Hypothalamus (tissue), 51 donors: ENCODE results near the gene TMOD4.
A peak's percentile ranks its signal among the peaks of the same experiment; 100 is the strongest.

ENCODE experiments used
- DNase-seq, 51 donors: peaks; one replicate each; lab custom pipeline; 2025; lab: John Stamatoyannopoulos, UW

The TMOD4 gene

GRCh38 chr1:151176514-151177045 lies 799 bp upstream of the TMOD4 start:
- no peak for DNase-seq

- DNase-seq, result peak in 38 of 51 donors; percentile 17 to 85 (median 60)
Measured at GRCh38 chr1:151175041-151175741, 590 bp downstream of the TMOD4 start.

- no peak for DNase-seq
Measured at GRCh38 chr1:151171190-151171589, 4.6 kb downstream of the TMOD4 start.

- no peak for DNase-seq
Measured at GRCh38 chr1:151167116-151167515, 8.7 kb downstream of the TMOD4 start.

GRCh38 chr1:151166505-151166956 lies 9.2 kb downstream of the TMOD4 start:
- no peak for DNase-seq

GRCh38 chr1:151165738-151166504 lies 9.9 kb downstream of the TMOD4 start, which contains the start of the genes LYSMD1 and SCNM1:
Gene LYSMD1 (minus strand): TSS chr1:151165902. CDS start chr1:151165258, 644 bp downstream.
Gene SCNM1 (plus strand): TSS chr1:151166144. CDS start chr1:151166153, 9 bp downstream.
- DNase-seq, result peak; percentile 85 to 99 (median 95)

- DNase-seq, result peak in 35 of 51 donors; percentile 16 to 92 (median 50)
Measured at GRCh38 chr1:151165281-151165737, 10.5 kb downstream of the TMOD4 start.

- peak in 1 of 51 donors; percentile 59 for DNase-seq
Measured at GRCh38 chr1:151164732-151165280, 11.0 kb downstream of the TMOD4 start.

- no peak for DNase-seq
Measured at GRCh38 chr1:151159373-151159772, 16.4 kb downstream of the TMOD4 start.

GRCh38 chr1:151158751-151159251 lies 17.0 kb downstream of the TMOD4 start:
- no peak for DNase-seq

- no peak for DNase-seq
Measured at GRCh38 chr1:151158326-151158725, 17.5 kb downstream of the TMOD4 start.

GRCh38 chr1:151157067-151157531 lies 18.7 kb downstream of the TMOD4 start:
- DNase-seq, result peak in 3 of 51 donors; percentile 4 to 19 (median 9)

- peak in 6 of 51 donors; percentile 8 to 36 (median 16) for DNase-seq
Measured at GRCh38 chr1:151156515-151156819, 19.3 kb downstream of the TMOD4 start, which contains the start of gene TNFAIP8L2. Gene TNFAIP8L2 (plus strand): TSS chr1:151156649. CDS start chr1:151158698, 2,049 bp downstream.

GRCh38 chr1:151147665-151148064 lies 28.1 kb downstream of the TMOD4 start:
- no peak for DNase-seq

- DNase-seq, result peak in 2 of 51 donors; percentile 47 to 68
Measured at GRCh38 chr1:151147132-151147503, 28.7 kb downstream of the TMOD4 start.

GRCh38 chr1:151146412-151147131 lies 29.2 kb downstream of the TMOD4 start, which contains the start of gene SEMA6C:
Gene SEMA6C (minus strand): TSS chr1:151146631. CDS start chr1:151142621, 4,010 bp downstream.
- DNase-seq, result peak; percentile 51 to 98 (median 93)

- DNase-seq, result peak in 1 of 51 donors; percentile 55
Measured at GRCh38 chr1:151146072-151146411, 29.7 kb downstream of the TMOD4 start.

GRCh38 chr1:151145304-151146071 lies 30.3 kb downstream of the TMOD4 start:
- peak in 4 of 51 donors; percentile 13 to 51 (median 34) for DNase-seq
